Peyer's patch (tissue), 4 donors: ENCODE data around the gene B4GALT3. TPM values are rescaled to one million over a fixed set of nuclear protein-coding genes. Genes with fewer than 3 reads are reported as not detected.

Experiments used
- DNase-seq, 3 donors: peaks; one replicate each; pipeline ENCODE4 v3.0.0-alpha.2; 2017 to 2019
- H3K27ac ChIP-seq, 4 donors: fragments of 200-600 bp; sonication (generic); one replicate each; pipeline ENCODE4 v1.5.1; 2016 to 2019
- H3K27me3 ChIP-seq, 2 donors: fragments of 200-600 bp; sonication (generic); one replicate each; pipeline ENCODE4 v1.5.1; 2019
- H3K36me3 ChIP-seq, 3 donors: fragments of 200-600 bp; sonication (generic); one replicate each; pipeline ENCODE4 v1.5.1; 2016 to 2019
- H3K4me1 ChIP-seq, 4 donors: fragments of 200-600 bp; sonication (generic); one replicate each; pipeline ENCODE4 v1.5.1; 2016 to 2019
- H3K4me3 ChIP-seq, 4 donors: fragments of 200-600 bp; sonication (generic); 1 replicate in 3 of 4; 2 replicates in 1 of 4; pipeline ENCODE4 v1.5.1; 2016 to 2019; ENCODE audit warnings: mild to moderate bottlenecking in 1 of 4
- H3K9me3 ChIP-seq, 4 donors: fragments of 200-600 bp; sonication (generic); one replicate each; pipeline ENCODE4 v1.5.1; 2016 to 2019; ENCODE audit warnings: mild to moderate bottlenecking in 1 of 4
- POLR2A ChIP-seq, 2 donors: fragments of 450-650 bp; IDR thresholded peaks; one replicate each; pipeline ENCODE4 v1.5.1; 2017; ENCODE audit warnings: antibody characterized with exemption in 2 of 2, mild to moderate bottlenecking in 2 of 2, moderate library complexity in 2 of 2
- total RNA-seq, 4 donors: library from RNA; depleted of rRNA; stranded (reverse); fragments of >200 nt; gene quantifications; one replicate each; pipeline ENCODE4 v1.1.0, GENCODE V29; 2016
- TF ChIP-seq, protein P1 (sequence below), 6 experiments: fragments of 450-650 bp in 4 of 6; fragments of 200-600 bp in 2 of 6; sonication (generic) in 1 of 6; IDR thresholded peaks; one replicate each; pipeline ENCODE4 v1.5.1; 2017 to 2019; ENCODE audit warnings: antibody characterized with exemption in 6 of 6, mild to moderate bottlenecking in 3 of 6, moderate library complexity in 1 of 6

B4GALT3 gene
- total RNA-seq, 4 donors from 2014 or later, result 25.2 to 34.1 (median 29.4) TPM

DNA sequence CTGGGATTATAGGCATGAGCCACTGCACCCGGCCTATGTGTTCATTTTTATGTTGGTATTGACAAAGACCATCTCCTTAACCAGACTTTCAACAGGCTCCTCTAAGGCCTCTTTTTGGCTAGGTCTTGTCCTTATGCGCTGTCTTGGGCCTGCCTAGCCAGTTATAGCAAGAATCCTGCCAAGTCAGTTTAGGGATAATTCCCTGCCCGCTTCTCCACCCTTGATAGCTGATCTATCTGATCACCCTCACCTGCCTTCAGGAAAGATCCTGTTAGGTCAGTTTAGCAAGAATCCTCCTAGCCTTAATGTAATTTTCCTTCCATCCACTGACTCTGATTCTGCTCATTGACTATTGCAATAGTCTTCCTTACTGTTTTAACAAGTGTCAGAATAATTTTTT, 2.4 kb upstream of the B4GALT3 start:
- H3K4me1 ChIP-seq, result peaks cover 3 to 24% (median 14%) of the 10 kb centered on the region in 4 donors
- no peak overlapping the region for H3K4me3 ChIP-seq
- DNase-seq, result peak in 1 of 3 donors; percentile 0
- TF ChIP-seq POLR2A (IDR thresholded peaks at IDR 0.05), result no peak
- TF ChIP-seq, protein P1, sequence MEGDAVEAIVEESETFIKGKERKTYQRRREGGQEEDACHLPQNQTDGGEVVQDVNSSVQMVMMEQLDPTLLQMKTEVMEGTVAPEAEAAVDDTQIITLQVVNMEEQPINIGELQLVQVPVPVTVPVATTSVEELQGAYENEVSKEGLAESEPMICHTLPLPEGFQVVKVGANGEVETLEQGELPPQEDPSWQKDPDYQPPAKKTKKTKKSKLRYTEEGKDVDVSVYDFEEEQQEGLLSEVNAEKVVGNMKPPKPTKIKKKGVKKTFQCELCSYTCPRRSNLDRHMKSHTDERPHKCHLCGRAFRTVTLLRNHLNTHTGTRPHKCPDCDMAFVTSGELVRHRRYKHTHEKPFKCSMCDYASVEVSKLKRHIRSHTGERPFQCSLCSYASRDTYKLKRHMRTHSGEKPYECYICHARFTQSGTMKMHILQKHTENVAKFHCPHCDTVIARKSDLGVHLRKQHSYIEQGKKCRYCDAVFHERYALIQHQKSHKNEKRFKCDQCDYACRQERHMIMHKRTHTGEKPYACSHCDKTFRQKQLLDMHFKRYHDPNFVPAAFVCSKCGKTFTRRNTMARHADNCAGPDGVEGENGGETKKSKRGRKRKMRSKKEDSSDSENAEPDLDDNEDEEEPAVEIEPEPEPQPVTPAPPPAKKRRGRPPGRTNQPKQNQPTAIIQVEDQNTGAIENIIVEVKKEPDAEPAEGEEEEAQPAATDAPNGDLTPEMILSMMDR (IDR thresholded peaks at IDR 0.05), result no peak
- no peaks in the 10 kb centered on the region for H3K9me3 ChIP-seq
- H3K27me3 ChIP-seq, result no peaks in the 10 kb centered on the region
- peaks cover 0 to 5% (median 0%) of the 10 kb centered on the region in 3 donors for H3K36me3 ChIP-seq
- no peak overlapping the region for H3K27ac ChIP-seq

DNA sequence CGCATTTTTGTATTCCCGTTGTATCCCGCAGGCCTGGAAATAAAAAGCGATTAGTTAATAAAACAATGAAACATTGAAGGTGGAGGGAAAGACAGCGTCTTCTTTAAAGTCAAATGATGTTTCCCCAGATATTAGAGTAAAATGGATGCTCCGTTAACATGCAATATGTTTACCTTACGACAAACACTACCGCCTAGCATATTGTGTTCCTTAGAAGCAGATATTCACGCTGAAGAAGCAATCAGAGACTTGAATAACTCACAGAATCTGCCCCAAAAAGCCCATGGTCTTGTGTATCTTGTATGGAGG, 583 bp upstream of the B4GALT3 start:
- no peaks in the 10 kb centered on the region for H3K27me3 ChIP-seq
- H3K4me1 ChIP-seq, result peaks cover 3 to 23% (median 13%) of the 10 kb centered on the region in 4 donors

DNA sequence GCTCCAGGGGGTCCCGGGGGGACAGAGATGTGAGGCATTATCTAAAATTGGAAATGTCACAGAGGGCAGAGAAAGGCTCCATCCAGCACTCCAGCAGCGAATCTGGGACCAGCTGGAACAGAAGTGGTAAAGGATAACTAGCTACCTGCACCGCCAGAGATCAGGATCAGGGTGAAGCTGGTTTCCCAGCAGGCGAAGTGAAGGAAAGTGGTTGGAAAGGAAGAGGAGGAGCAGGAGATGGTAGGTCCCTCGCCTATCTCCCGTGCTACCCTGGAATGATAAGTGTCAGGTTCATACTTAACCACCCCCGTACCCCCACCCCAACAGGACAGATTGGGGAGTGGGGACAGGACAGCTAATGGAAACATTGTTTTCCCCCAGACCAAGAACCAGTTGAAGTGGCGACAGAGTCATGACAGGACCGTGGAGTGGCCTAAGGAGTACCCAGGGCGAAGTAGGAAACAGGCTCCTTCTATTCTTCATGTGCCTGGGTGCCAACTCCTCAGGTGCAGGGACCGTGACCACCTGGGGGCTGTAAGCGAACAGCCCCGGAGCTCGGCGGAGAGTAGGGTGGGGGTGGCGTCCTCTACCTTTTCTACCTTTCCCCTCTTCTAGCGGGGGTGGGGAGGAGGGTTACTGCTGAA, 717 bp downstream of the B4GALT3 start:
- TF ChIP-seq, protein P1 (IDR thresholded peaks at IDR 0.05), result no peak
- no peak for TF ChIP-seq POLR2A (IDR thresholded peaks at IDR 0.05)

More for the DNA sequence above, 583 bp upstream of the B4GALT3 start:
- no peak for DNase-seq
- no peak for TF ChIP-seq POLR2A (IDR thresholded peaks at IDR 0.05)
- H3K36me3 ChIP-seq, result peaks cover 0 to 23% (median 0%) of the 10 kb centered on the region in 3 donors
- H3K27ac ChIP-seq, result peak overlapping the region; percentile 84 to 87 (median 86)
- peak overlapping the region; percentile 65 to 80 (median 70) for H3K4me3 ChIP-seq
- H3K9me3 ChIP-seq, result no peaks in the 10 kb centered on the region

GRCh38 chr1:161175771-161176453, 1.4 kb downstream of the B4GALT3 start:
- Histone ChIP-seq H3K4me3 (peak overlapping the region in 3 of 4 donors; percentile 65 to 73 (median 66)), H3K27me3 (no peaks in the 10 kb centered on the region), H3K36me3 (peaks cover 0 to 42% (median 0%) of the 10 kb centered on the region in 3 donors), H3K27ac (peak overlapping the region; percentile 84 to 87 (median 86)), H3K4me1 (peaks cover 3 to 26% (median 8%) of the 10 kb centered on the region in 4 donors), H3K9me3 (no peaks in the 10 kb centered on the region)
- no peak for TF ChIP-seq POLR2A (IDR thresholded peaks at IDR 0.05)
- TF ChIP-seq, protein P1 (IDR thresholded peaks at IDR 0.05), result no peak
- no peak for DNase-seq

More for the DNA sequence above, 717 bp downstream of the B4GALT3 start:
- Histone ChIP-seq H3K4me3 (peak overlapping the region; percentile 65 to 80 (median 70)), H3K27ac (peak overlapping the region; percentile 84 to 87 (median 86)), H3K27me3 (no peaks in the 10 kb centered on the region), H3K36me3 (peaks cover 0 to 36% (median 0%) of the 10 kb centered on the region in 3 donors), H3K4me1 (peaks cover 3 to 26% (median 9%) of the 10 kb centered on the region in 4 donors), H3K9me3 (no peaks in the 10 kb centered on the region)
- DNase-seq, result no peak

GRCh38 chr1:161174911-161175310, 2.4 kb downstream of the B4GALT3 start:
- peaks cover 3 to 26% (median 8%) of the 10 kb centered on the region in 4 donors for H3K4me1 ChIP-seq
- TF ChIP-seq, protein P1 (IDR thresholded peaks at IDR 0.05), result no peak
- H3K9me3 ChIP-seq, result no peaks in the 10 kb centered on the region
- H3K27me3 ChIP-seq, result no peaks in the 10 kb centered on the region
- no peak overlapping the region for H3K4me3 ChIP-seq
- DNase-seq, result no peak
- peaks cover 0 to 52% (median 0%) of the 10 kb centered on the region in 3 donors for H3K36me3 ChIP-seq
- H3K27ac ChIP-seq, result no peak overlapping the region

DNA sequence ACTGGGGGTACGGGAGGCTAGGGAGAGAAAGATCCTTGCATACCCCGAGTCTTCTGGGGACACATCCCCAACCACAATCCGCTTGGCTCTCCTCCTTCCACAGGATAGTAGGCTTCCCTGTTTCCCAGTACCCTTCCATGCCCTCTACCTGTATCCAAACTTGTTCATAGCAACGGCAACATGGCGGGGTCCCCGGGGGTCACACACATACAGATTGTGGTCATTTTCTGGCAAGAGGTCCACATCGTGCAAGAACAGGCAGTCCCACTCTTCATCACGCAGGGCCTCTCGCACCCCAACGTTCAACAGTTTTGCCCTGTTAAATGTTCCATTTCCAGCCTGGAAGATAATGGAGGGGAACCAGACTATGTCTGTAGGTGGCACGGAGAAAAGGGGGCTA, 3.6 kb downstream of the B4GALT3 start:
- Histone ChIP-seq H3K27ac (peak overlapping the region in 2 of 4 donors; percentile 47 to 51), H3K9me3 (no peaks in the 10 kb centered on the region), H3K4me1 (peaks cover 3 to 26% (median 8%) of the 10 kb centered on the region in 4 donors), H3K4me3 (no peak overlapping the region), H3K36me3 (peaks cover 0 to 59% (median 0%) of the 10 kb centered on the region in 3 donors), H3K27me3 (no peaks in the 10 kb centered on the region)
- no peak for DNase-seq
- TF ChIP-seq, protein P1 (IDR thresholded peaks at IDR 0.05), result no peak
- TF ChIP-seq POLR2A (IDR thresholded peaks at IDR 0.05), result no peak
